CD4-positive, alpha-beta T cell treated with Interleukin-17A for 1 hour (primary cell): Measurements from ENCODE around the gene OBP2B.
A peak's percentile ranks its signal among the peaks of the same experiment; 100 is the strongest.
"Not testable (repeated sequence)": the region's sequence is repeated elsewhere in the genome, so short reads cannot be mapped to it uniquely, and the experiment has no call there.

Experiments
- DNase-seq: peaks from one replicate; pipeline ENCODE4 v3.0.0-alpha.2; 2020

The OBP2B gene

DNA sequence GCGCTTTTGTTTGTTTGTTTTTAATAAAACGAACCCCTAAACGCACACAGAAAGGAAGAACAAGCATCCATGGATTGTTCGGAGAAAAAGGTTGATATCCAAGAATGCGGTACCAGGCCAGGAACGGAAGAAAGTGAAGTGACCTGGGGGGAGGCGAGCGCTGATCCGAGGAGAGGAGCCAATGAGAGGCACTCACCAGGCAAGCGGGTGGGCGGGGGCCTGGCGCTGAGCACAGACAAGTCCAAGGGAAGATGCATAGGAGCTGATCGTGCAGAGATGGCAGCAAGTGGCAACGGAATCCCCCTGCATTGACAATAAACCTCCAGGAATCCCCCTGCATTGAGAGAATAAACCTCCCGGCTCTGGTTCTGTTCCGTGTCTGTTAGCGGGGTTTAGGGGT lies 8.4 kb downstream of the OBP2B start:
- DNase-seq = no peak

DNA sequence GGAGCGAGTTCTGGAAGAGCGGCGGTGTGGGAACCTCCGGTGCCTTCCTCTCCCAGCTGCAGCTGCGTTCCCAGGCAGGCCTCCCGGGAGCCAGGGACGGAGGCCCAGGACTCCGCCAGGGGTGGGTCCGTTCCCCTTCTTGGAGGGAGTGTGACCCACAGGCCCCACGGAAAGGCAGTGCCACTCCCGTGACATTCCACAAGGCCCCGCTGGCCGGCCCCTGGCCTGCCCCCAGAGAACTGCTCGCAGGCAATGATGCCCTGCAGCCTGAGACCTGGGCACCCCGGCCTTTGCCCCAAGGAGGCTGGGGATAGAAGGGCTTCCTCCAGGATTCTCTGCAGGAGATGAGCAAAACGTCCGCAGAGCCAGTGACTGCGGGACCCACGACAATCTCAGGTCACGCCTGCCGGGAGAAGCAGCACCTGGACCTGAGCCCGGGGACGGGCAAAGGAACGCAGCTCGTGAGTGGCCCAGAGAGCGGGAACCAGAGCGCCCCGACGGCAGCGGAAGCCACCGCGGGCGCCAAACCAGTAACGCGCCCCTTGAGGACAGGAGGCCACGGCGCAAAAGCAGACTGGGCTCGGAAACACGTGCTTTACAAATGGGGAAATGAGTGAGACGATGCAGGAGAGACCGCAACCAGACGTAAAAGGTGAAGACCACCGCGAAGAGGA lies 9.3 kb downstream of the OBP2B start:
- DNase-seq = peak; percentile 55

DNA sequence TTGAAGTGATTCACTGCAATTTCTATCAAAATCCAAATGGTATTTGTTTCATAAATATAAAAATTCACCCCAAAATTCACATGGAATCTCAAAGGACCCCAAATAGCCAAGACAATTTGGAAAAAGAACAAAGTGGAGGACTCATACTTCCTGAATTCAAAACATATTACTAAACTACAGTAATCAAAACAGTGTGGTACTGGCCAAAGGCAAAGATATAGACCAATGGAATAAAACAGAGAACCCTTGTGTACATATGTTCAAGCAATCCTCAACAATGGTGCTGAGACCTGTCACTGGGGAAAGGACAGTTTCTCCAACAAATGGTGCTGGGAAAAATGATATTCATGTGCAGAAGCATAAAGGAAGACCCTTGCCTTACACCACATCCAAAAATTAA lies 14.0 kb downstream of the OBP2B start:
- DNase-seq = no peak

DNA sequence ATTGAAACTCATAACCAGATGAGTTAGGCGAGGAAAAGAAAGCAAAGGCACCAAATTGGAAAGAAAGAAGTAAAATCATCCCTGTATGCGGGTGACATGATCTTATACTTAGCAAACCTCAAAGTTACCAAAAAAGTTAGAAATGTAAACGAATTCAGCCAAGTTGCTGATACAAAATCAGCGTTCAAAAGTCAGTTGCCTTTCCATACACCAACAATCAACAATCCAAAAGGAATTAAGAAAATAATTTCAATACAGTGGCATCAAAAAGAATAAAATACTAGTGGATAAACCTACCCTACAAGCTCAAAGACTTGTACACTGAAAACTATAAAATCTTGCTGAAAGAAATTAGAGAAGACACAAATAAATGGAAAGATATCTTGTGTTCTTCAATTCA lies 14.5 kb downstream of the OBP2B start:
- DNase-seq = no peak

DNA sequence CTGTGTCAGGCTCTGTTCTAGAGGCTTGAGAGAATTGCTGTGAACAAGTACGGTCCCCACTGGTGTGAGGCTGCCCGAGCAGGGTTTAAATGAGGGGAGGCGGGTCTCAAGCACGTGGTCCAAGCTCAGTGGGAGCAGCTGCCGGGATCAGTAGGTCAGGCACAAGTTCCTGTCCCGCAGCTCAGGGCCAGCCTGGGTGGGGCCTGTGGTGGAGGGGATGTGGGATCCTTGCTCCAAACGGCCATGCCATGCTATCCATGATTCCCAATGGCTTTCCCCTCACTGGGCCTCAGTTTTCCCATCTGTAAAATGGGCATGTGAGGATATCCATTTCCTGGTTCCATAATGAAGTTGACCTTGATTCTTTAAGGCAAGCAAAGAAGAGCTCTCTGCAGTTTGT lies 17.1 kb downstream of the OBP2B start:
- DNase-seq = no peak

DNA sequence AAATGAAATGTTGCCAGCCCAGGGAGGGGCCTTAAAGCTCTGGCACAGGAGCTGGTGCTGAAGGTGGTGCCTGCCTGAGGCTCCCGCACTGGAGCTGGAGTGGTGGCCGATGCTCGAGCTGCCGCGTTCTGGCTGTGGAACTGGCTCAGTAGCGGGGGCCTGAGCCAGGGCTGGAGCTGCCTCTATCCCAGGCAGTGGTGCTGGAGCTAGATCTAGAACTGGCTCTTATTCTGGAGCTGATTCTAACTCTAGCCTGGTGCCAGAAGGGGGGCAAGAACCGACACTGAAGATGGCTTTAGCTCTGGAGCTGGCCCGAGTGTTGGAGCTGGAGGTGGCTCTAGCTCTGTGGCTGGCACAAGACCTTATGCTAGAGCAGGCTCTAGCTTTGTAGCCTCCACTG lies 19.2 kb downstream of the OBP2B start:
- DNase-seq = no peak

DNA sequence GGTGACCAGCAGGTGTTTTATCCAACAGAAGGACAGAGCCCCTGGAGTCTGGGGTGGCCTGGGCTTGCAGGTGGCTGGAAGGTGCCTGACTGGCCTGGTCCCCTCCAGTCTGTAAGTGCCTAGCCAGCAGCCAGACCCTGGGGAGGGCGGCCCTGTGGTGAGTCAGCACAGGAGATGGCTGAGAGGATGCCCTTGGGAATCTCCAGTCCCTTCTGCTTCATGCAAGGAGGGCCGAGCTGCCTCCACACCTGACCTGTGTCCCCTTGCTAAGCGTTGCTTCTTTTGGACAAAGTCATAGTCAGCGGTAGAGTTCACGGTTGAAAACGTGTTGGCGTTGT lies 20.2 kb downstream of the OBP2B start:
- no peak for DNase-seq

DNA sequence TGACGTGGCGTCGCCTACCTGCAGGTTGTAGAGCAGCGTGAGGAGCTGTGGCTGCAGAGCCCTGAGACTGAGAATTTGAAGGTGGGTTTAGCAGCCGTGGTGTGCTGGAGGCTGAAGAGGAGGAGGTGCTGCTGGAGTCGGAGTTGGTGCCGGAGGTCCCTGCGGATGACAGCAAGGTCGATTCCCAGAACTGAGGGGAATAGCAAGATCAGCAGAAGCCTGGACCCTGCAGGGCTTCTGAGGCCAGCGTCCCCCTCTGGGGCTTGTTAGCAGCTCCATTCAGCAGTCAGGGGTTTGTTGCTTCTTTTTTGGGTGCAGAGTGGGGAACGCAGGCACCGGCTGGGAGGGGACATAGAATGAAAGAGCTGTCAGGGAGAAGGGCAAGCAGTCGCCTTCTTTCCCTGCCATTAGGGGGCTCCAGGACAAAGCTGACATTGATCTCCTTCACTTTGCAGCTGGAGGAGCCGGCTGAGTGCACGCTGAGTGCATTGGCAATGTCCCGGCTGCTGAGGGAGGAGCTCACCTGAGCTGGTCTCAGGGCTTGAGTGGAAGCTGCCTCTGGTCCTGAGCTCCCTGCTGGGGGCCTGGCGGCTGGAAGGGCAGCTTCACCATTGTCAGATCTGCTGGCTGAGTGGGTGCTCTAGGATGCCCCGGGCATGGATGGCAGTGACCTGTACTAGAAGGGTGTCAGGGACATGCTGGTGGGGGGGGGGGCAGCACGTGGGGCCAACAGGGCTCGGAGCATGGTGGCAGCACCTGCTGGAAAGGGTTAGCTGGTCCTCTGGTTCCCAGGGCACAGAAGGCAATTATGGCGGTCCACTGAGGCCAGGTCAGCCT lies 20.8 kb downstream of the OBP2B start:
- DNase-seq = no peak

DNA sequence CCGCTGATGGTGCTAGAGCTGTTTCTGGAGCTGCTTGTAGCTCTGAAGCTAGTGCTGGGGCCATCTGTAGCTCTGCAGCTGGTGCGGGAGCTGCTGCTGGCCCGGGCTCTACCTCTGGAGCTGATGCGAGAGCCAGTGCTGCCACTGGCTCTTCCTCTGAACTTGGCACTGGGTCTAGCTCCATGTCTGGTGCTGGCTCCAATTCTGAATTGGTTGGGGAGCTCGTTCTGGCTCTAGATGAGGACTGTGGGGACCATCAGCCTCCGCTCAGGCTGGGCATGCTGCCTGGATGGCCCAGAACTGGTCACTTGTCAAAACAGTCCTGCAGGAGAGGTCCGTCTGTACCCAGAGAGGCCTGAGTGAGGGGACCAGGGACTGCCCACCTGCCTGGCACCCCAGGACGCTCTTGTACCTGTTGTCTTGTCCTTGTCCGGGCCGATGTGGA lies 21.5 kb downstream of the OBP2B start:
- DNase-seq = no peak

DNA sequence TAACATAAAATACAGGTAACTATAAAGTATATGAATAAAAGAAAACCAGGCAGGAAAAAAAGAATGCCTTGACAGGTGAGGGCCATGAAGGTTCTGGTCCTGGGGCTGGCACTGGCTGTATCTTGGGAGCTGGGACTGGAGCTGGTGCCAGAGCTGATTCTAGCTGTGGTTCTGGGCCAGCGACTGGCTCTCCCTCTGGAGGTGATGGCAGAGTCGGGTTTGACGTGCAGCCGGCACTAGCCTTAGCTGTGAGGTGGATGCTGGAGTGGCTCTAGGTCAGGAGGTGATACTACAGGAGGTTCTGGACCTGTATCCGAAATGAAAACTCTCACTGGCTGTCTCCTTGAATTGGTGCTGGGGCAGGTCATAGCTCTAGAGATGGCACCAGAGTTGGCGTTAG lies 22.3 kb downstream of the OBP2B start:
- no peak for DNase-seq

DNA sequence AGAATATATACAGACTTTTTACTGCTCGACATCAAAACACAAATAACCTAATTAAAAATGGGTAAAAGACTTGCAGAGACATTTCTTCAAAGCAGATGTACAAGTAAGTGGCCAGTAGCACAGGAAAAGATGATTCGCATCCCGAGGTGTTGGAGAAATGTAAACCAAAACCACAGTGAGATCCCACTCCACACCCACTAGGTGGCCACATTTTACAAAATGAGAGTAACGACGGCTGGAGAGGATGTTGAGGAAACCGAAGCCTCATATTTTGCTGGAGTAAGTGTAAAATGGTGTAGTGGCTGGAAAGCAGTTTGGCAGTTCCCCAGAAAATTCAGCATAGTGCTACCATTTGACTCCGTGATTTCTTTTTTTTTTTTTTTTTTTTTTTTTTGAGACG lies 24.1 kb downstream of the OBP2B start:
- DNase-seq = peak; percentile 57

DNA sequence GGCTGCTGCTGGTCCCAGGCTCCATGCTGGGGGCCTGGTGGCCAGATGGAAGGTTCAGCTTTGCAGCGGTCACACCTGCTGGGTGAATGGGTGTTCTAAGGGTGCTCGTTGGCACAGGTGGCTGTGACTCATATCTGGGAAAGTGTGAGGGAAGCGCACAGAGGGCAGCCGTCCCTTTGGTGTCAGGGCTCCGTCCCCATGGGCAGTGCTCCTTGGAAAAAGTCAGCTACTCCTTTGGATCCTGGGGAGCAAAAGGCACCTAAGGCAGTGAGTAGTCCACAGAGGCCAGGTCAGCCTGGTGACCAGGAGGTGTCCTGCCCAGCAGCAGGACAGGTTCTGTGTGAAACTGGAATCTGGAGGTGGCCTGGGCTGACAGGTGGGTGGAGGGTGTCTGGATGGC lies 26.9 kb downstream of the OBP2B start:
- no peak for DNase-seq

DNA sequence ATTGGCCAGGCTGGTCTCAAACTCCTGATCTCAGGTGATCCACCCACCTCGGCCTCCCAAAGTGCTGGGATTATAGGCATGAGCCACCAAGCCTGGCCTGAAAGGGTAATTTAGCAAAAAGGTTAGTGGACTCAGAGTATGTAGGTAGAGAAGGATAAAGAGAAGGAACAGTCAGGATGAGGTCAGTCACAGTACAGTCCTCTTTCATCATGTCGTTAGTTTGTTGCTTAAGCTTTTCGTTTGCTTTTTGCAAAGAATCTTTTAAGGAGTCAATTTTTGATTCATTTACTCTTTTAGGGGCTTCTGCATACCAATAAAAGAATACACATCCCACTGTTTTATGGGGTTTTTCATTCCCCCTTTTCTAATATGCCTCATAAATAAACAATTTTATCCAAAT lies 27.5 kb downstream of the OBP2B start:
- DNase-seq = no peak

DNA sequence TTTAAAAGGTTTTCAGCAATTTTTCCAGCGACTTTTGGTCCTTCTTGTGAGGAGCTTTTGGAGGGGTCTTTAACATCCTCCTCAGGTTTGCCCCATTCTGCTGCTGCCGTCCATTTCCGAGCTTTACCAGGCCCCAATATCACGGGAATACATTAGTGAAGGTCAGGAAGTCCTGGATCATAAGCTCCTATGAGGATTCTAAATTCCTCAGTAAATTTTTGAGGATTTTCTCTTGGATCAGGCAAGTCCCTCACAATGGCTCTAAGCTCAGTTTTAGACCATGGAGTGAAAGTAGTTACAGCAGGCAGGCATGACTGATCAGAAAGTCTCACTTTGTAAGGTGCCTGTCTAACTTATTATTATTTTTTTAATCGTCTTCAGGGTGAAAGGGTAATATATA lies 28.1 kb downstream of the OBP2B start:
- DNase-seq = no peak

DNA sequence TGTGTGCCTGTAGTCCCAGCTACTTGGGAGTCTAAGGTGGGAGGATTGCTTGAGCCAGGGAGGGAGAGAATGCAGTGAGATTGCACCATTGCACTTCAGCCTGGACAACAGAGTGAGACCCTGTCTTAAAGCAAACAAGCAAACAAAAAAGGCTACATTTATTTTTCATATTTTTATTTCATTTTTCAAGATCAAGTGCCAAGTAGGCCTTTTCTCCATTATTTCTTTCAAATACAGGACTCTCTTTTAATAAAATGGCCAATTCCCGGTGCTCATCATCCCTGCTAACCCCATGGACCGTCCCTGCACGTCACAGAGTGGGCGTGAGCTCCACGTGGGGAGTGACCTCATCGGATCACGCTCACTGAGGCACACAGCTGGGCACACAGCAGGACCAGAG lies 36.0 kb downstream of the OBP2B start:
- no peak for DNase-seq

DNA sequence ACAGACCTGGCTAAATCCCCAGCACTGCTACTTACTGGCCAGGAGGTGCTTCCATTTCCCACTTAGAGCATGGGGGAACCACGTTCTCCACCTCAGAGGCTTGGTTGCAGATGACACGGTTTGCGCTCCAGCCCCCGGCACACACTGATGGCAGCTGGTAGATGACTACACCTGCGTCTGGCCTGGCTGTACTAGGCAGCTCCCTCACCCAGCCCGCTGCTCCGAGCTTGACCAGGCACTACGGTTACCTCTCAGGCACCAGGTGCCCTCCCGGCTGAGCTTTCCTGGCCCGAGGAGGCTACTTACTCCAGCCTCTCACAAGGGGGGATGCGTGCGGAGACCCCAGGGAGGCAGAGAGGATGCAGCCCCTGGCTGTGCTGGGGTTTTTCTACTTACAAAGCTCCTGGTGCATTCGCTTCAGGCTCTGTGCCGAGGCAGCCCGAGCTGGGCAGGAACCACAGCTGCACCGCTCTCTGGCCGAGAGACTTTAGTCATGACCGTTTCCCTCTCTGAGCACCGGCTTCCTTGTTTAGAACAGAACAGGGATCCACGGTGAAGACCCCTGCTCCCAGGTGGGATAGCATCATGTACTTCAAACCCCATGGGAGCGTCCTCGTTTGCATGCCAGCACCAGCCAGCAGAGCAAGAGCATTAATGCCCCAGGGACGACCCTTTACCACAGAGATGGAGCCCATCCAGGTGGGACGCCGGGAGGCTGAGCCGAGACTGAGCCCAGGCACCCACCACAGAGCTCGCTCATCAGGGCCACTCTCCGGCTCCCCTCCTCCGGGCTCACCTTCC lies 37.7 kb downstream of the OBP2B start:
- DNase-seq = no peak

DNA sequence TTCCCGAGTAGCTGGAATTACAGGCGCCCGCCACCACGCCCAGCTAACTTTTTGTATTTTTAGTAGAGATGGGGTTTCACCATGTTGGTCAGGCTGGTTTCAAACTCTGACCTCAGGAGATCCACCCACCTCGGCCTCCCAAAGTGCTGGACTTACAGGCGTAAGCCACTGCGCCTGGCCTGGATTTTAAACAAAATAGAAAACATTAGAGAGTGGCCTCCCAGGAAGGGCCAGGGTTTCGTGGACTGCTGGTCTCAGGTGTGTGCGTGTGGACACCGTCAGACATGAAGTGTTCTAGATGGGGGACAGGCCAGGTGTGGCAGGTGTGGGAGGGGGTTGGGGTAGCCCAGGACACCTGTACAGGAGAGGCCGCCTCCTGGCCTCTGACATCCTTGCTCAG lies 38.3 kb downstream of the OBP2B start:
- DNase-seq = no peak

DNA sequence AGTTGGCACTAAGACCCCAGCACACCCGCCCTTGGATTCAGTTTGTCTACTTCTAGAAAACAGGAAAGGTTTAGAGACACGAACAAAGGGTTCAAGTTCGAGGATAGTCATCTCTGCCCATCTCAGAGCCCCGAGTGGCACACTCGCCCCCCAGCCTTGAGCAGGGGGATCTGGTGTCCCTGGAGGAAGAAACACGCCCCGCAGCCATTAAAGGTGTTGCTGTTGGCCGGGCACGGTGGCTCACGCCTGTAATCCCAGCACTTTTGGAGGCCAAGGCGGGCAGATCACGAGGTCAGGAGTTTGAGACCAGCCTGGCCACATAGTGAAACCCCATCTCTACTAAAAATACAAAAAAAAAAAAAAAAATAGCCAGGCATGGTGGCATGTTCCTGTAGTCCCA lies 39.4 kb downstream of the OBP2B start:
- not testable (repeated sequence) for DNase-seq

DNA sequence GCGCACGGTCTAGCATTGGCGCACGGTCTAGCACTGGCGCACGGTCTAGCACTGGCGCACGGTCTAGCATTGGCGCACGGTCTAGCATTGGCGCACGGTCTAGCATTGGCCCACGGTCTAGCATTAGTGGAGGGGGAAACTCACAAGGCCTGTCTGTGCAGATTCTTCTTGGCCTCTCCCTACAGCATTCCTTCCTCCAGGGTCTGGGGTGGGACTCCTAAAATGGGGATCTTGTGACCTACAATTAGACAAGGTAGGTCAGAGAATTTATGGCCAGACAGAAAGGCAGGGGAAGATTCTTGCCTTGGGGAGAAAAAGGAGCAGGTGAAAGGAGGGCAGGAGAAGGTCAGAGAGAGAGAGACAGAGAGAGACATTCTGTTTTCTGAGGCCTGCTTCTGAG lies 39.9 kb downstream of the OBP2B start:
- no peak for DNase-seq

DNA sequence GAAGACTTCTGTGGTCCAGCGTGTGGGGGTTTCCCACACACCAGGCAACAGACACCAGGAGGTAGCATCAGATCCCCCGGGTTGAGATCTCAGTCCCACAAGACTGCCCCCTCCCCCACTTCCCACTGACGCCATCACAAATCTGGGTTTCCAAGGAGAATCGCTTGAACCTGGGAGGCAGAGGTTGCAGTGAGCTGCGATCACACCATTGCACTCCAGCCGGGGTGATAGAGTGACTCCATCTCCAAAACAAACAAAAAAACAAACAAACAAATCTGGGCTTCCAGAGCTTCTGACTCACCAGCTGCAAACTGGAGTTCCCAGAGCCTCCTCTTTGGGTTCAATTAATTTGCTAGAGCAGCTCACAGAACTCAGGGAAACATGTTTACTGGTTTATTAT lies 40.6 kb downstream of the OBP2B start:
- DNase-seq = no peak

DNA sequence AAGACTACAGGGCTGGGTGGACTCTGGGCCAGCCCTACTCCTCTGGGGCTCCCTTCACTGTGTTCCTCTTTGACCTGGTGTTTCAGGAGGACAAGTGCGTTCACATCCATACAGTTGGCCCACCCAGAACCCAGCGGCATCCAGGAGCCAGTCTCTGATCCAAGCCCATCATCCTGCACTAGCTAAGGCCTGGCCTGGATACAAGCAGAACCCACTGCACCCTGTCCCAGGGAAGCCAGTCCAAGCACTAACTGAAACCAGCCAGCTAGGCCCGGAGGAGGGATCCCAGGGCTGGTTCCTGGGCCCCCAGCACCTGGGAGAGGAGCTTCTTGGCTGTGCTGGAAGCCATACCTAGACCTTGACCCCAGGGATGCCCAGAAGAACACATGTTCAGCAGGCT lies 41.3 kb downstream of the OBP2B start:
- DNase-seq = no peak

DNA sequence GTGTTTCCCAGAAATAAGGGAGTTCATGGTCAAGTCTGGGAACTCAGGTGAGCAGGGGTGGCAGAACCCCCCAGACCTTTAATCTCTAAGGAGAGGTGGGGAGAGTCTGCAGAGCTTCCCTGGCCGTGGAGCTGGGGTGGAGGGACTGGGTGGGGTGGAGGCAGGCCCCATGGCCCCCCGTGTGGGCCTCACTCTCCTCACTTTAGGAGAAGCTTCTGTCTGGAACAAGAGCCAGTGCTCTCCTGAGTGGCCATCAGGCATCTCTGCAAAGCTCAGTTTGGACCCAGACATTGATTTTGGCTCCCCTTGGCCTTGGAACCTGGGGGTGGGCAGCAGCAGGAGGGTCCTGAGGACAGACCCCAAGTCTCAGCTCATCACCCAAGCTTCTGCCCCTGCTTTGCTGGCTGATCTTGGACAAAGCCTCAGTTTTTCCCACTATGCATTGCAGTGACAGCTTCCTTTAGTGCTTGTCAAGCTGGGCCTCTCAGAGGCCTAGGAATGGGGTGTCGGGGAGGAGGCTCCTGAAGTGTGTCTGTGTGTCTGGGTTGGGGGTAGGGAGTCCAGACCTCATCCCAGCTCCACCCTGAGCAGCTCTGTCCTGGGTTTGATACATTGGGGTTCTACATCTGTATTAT lies 41.8 kb downstream of the OBP2B start:
- no peak for DNase-seq

DNA sequence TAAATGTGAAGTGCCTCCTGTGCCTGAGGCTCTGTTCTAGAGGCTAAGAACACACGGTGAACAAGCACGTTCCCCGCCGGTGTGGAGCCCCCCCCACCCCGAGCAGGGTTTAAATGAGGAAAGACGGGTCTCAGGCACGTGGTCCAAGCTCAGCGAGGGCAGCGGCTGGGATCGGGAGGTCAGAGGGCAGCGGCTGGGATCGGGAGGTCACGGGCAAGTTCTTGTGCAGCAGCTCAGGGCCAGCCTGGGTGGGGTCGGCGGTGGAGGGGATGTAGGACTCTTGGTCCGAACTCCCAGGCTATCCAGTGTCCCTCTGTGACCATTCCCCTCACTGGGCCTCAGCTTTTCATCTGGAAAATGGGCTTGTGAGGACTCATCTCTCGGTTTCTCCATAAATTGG lies 42.7 kb downstream of the OBP2B start:
- no peak for DNase-seq

DNA sequence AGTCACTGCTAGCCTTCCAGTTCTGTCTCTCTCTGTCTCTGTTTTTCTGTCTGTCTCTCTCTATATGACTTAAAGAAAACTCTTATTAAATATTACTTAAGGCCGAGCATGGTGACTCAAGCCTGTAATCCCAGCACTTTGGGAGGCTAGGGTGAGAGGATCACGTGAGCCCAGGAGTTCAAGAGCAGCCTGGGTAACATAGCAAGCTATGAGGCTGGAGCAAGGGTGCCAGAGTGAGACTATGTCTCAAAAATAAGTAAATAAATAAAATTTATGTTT lies 43.7 kb downstream of the OBP2B start:
- no peak for DNase-seq
